K562 (cell line): Measurements from ENCODE around the gene ZNF335. TPM values are rescaled to one million over a fixed set of nuclear protein-coding genes. Genes with fewer than 3 reads are reported as not detected.

Experiments used
- ATAC-seq: fragments of 200-7000 bp; cut with Tn5 transposase; 3 replicates; pipeline ENCODE4 v1.9.1; 2020; ENCODE audit warnings: moderate library complexity
- BruUV-seq: library from RNA; stranded (reverse); fragments of 400-500 nt; replicated peaks from 2 replicates; lab custom pipeline; 2021; lab: Mats Ljungman, UMichigan
- CTCF ChIA-PET: fragments of 300-600 bp; formaldehyde crosslinking; extraction: SDS; loops from one replicate; lab custom pipeline; 2021; ENCODE audit warnings: low intra/inter-chr PET ratio; lab: Yijun Ruan, JAX
- POLR2A ChIA-PET: fragments of 300-600, 350-650 bp; sonication (Branson Sonifier 250); formaldehyde crosslinking; extraction: SDS; loops from one replicate; lab custom pipeline; 2021; ENCODE audit warnings: antibody characterized with exemption, inconsistent platforms; lab: Yijun Ruan, JAX
- DNase-seq, 4 experiments: peaks; one replicate each; pipeline versions ENCODE4 v3.0.0 to v3.0.0-alpha.2; 2011 to 2018; ENCODE audit warnings: low spot score in 3 of 4, mixed read lengths in 3 of 4; ENCODE audit errors: extremely low read depth in 1 of 4
- FAIRE-seq: peaks from 2 replicates; lab custom pipeline; 2011; peaks lifted over from hg19 to GRCh38; lab: Jason Lieb, UNC
- H2AFZ ChIP-seq: 2 replicates; pipeline ENCODE4 v1.6.0; 2011; ENCODE audit warnings: low read depth, low read length, control low read depth, inconsistent platforms
- H3K27ac ChIP-seq: fragments of 200-600 bp; 3 replicates; pipeline ENCODE4 v1.8.0; 2011; ENCODE audit warnings: low read depth, mild to moderate bottlenecking, control low read depth, inconsistent platforms, low read length, moderate library complexity, mixed read lengths; ENCODE audit errors: extremely low read depth
- H3K27me3 ChIP-seq, 2 experiments: fragments of 300-600 bp in 1 of 2; 2 replicates in 1 of 2; 3 replicates in 1 of 2; pipeline versions ENCODE4 v1.6.0 to v1.8.0; 2011; ENCODE audit warnings: inconsistent platforms in 2 of 2, low read length in 2 of 2, mild to moderate bottlenecking in 1 of 2, mixed read lengths in 1 of 2, moderate library complexity in 1 of 2; ENCODE audit not compliant: control insufficient read depth in 2 of 2, insufficient read depth in 2 of 2
- H3K36me3 ChIP-seq: fragments of 300-600 bp; 3 replicates; pipeline ENCODE4 v1.8.0; 2011; ENCODE audit warnings: mild to moderate bottlenecking, low read length, inconsistent platforms; ENCODE audit not compliant: control insufficient read depth, insufficient read depth
- H3K4me1 ChIP-seq, 2 experiments: fragments of 200-600 bp in 1 of 2; replicated peaks in 1 of 2; 2 replicates in 1 of 2; 3 replicates in 1 of 2; pipeline versions ENCODE4 v1.5.1 to v1.8.0; 2011; ENCODE audit warnings: inconsistent platforms in 2 of 2, low read length in 2 of 2, mild to moderate bottlenecking in 1 of 2, mixed read lengths in 1 of 2, moderate library complexity in 1 of 2; ENCODE audit not compliant: control insufficient read depth in 2 of 2, insufficient read depth in 2 of 2
- H3K4me2 ChIP-seq: 2 replicates; pipeline ENCODE4 v1.6.1; 2011; ENCODE audit warnings: low read length, control low read depth, inconsistent platforms, mixed read lengths; ENCODE audit not compliant: insufficient read depth
- H3K4me3 ChIP-seq: fragments of 200-600 bp; sonication (generic), shearing (Covaris generic); 2 replicates; pipeline ENCODE4 v1.5.1; 2016; ENCODE audit warnings: control low read depth, inconsistent platforms
- H3K79me2 ChIP-seq: fragments of 200-600 bp; 3 replicates; pipeline ENCODE4 v1.8.0; 2011; ENCODE audit warnings: low read length, inconsistent platforms; ENCODE audit not compliant: control insufficient read depth, insufficient read depth
- H3K9ac ChIP-seq, 2 experiments: 2 replicates each; pipeline versions ENCODE4 v1.6.0 to v1.6.1; 2011; ENCODE audit warnings: low read depth in 2 of 2, low read length in 2 of 2, control low read depth in 1 of 2, inconsistent platforms in 1 of 2, mild to moderate bottlenecking in 1 of 2, mixed read lengths in 1 of 2; ENCODE audit not compliant: insufficient read depth in 1 of 2
- H3K9me1 ChIP-seq: one replicate; pipeline ENCODE4 v1.6.0; 2011; ENCODE audit warnings: inconsistent platforms, mild to moderate bottlenecking, low read length, moderate library complexity; ENCODE audit not compliant: control insufficient read depth, insufficient read depth
- H3K9me3 ChIP-seq: replicated peaks from 2 replicates; pipeline ENCODE4 v1.5.1; 2011; ENCODE audit warnings: low read depth, low read length, inconsistent platforms; ENCODE audit not compliant: control insufficient read depth, insufficient read depth
- H4K20me1 ChIP-seq: replicated peaks from 2 replicates; pipeline ENCODE4 v1.6.1; 2011; ENCODE audit warnings: low read length, inconsistent platforms, mixed read lengths; ENCODE audit not compliant: control insufficient read depth, insufficient read depth
- CXXC5 ChIP-seq: fragments of 250-450 bp; sonication (Bioruptor Pico); IDR thresholded peaks from 2 replicates; pipeline ENCODE4 v1.8.0; 2022; ENCODE audit warnings: inconsistent platforms, mild to moderate bottlenecking, moderate library complexity
- ESRRA ChIP-seq: fragments of 450-650 bp; IDR thresholded peaks from 2 replicates; pipeline ENCODE4 v1.6.1; 2014; ENCODE audit warnings: low read depth, mild to moderate bottlenecking, moderate library complexity, borderline replicate concordance
- HDAC6 ChIP-seq: IDR thresholded peaks from 2 replicates; pipeline ENCODE4 v1.6.1; 2012; ENCODE audit warnings: low read depth, mild to moderate bottlenecking, control low read depth, inconsistent platforms, low read length, moderate library complexity
- HNRNPL ChIP-seq: fragments of 200-400 bp; formaldehyde crosslinking; IDR thresholded peaks from 2 replicates; pipeline ENCODE4 v1.6.1; 2017; ENCODE audit warnings: low read depth, mild to moderate bottlenecking, low read length
- NR4A1 ChIP-seq, 2 experiments: fragments of 250-450 bp in 1 of 2; fragments of 450-650 bp in 1 of 2; sonication (Bioruptor Pico) in 1 of 2; IDR thresholded peaks; 2 replicates each; pipeline versions ENCODE4 v1.4.0 to v1.6.1; 2016 to 2020; ENCODE audit warnings: mild to moderate bottlenecking in 2 of 2, missing compliant biosample characterization in 1 of 2, missing genetic modification characterization in 1 of 2, moderate library complexity in 1 of 2
- PPARD ChIP-seq: fragments of 250-450 bp; sonication (Bioruptor Pico); IDR thresholded peaks from 2 replicates; pipeline ENCODE4 v1.8.0; 2022; ENCODE audit warnings: inconsistent platforms, mild to moderate bottlenecking, moderate library complexity
- RAD21 ChIP-seq, 2 experiments: fragments of 250-450 bp in 1 of 2; fragments of 450-650 bp in 1 of 2; sonication (Bioruptor Pico) in 1 of 2; formaldehyde crosslinking in 1 of 2; IDR thresholded peaks in 1 of 2; conservative IDR thresholded peaks in 1 of 2; 2 replicates each; pipeline versions ENCODE4 v1.4.0 to v1.8.0; 2020 to 2022; ENCODE audit warnings: mild to moderate bottlenecking in 2 of 2, moderate library complexity in 1 of 2
- RBM25 ChIP-seq: fragments of 200-400 bp; formaldehyde crosslinking; IDR thresholded peaks from 2 replicates; pipeline ENCODE4 v1.6.1; 2018; ENCODE audit warnings: low read length, low read depth, moderate library complexity; ENCODE audit not compliant: severe bottlenecking
- RCOR1 ChIP-seq, 2 experiments: IDR thresholded peaks; 2 replicates each; pipeline ENCODE4 v1.6.1; 2012; ENCODE audit warnings: low read depth in 2 of 2, low read length in 2 of 2, borderline replicate concordance in 1 of 2, improper control_type of control experiment in 1 of 2
- RNF2 ChIP-seq: sonication (generic); IDR thresholded peaks from 2 replicates; pipeline ENCODE4 v1.6.1; 2016
- SMARCA5 ChIP-seq: fragments of 450-650 bp; IDR thresholded peaks from 2 replicates; pipeline ENCODE4 v1.6.1; 2016
- TAL1 ChIP-seq: fragments of 450-650 bp; IDR thresholded peaks from 2 replicates; pipeline ENCODE4 v1.6.1; 2016; ENCODE audit warnings: mild to moderate bottlenecking
- TFE3 ChIP-seq: fragments of 450-650 bp; formaldehyde crosslinking; IDR thresholded peaks from 2 replicates; pipeline ENCODE4 v1.4.0; 2020; ENCODE audit warnings: mild to moderate bottlenecking, mixed read lengths
- USF1 ChIP-seq: sonication (generic); formaldehyde crosslinking; IDR thresholded peaks from 2 replicates; pipeline ENCODE4 v1.9.0; 2022; ENCODE audit warnings: mild to moderate bottlenecking, missing genetic modification reagents
- XRCC3 ChIP-seq: fragments of 450-650 bp; IDR thresholded peaks from 2 replicates; pipeline ENCODE4 v1.6.1; 2017; ENCODE audit warnings: mild to moderate bottlenecking, moderate library complexity
- ZBED1 ChIP-seq: IDR thresholded peaks from 2 replicates; pipeline ENCODE4 v1.6.1; 2014
- ZNF134 ChIP-seq: fragments of 250-450 bp; sonication (Bioruptor Pico); conservative IDR thresholded peaks from 2 replicates; pipeline ENCODE4 v1.4.0; 2020
- ZNF316 ChIP-seq: fragments of 450-650 bp; IDR thresholded peaks from 2 replicates; pipeline ENCODE4 v1.6.1; 2016
- ZNF444 ChIP-seq: fragments of 250-450 bp; sonication (Bioruptor Pico); IDR thresholded peaks from 2 replicates; pipeline ENCODE4 v1.4.0; 2020; ENCODE audit warnings: mild to moderate bottlenecking, moderate library complexity
- WGBS: fragments of 100-300 bp; shearing (Covaris generic); methylation state at CpG from one replicate; pipeline ENCODE4 v1.1.6; 2016; ENCODE audit warnings: low coverage, mixed read lengths; ENCODE audit not compliant: insufficient coverage; ENCODE audit errors: missing lambda C conversion rate; 5-methylcytosine and 5-hydroxymethylcytosine counted together
- in situ Hi-C: fragments of 300-500 bp; cut with MboI; formaldehyde crosslinking; loops from 4 replicates; pipeline ENCODE4 v1.15.0; 2018; ENCODE audit warnings: inconsistent platforms, mixed read lengths
- intact Hi-C: fragments of 100-400 bp; cut with micrococcal nuclease; formaldehyde crosslinking; loops from 2 replicates; pipeline ENCODE4 v1.14.2; 2022
- polyA plus RNA-seq, 8 experiments: library from polyadenylated mRNA; depleted of rRNA in 4 of 8; stranded (reverse) in 5 of 8; unstranded in 3 of 8; fragments of >200 nt; fragmentation: Nextera tagmentation in 2 of 8; fragmentation: Illumina TruSeq in 1 of 8; extraction: Ambion mirVana in 2 of 8; extraction: Trizol in 1 of 8; gene quantifications; 2 replicates each; pipeline versions ENCODE4 v1.2.1 to v1.2.3, GENCODE V29; 2011 to 2014; ENCODE audit warnings: inconsistent platforms in 1 of 8, missing spikeins in 1 of 8
- total RNA-seq, 7 experiments: library from RNA; depleted of rRNA in 6 of 7; stranded (reverse); fragments of >200 nt in 6 of 7; fragmentation: Illumina TruSeq in 2 of 7; extraction: Trizol in 2 of 7; gene quantifications; 2 replicates each; pipeline versions ENCODE4 v1.2.1 to v1.2.3, GENCODE V29; 2011 to 2021; ENCODE audit warnings: low replicate concordance in 1 of 7

Gene ZNF335
- total and polyA plus RNA-seq, 9 of the 15 experiments (the other 6 are each of a cell fraction or from before 2014, with no cell fraction given), result 0.39 to 16.0 (median 7.6) TPM

GRCh38 chr20:45969712-45970634 is 2.0 kb downstream of the ZNF335 start:
- peak overlapping the region; percentile 100; the same call in 1 of the 2 replicates for H2AFZ ChIP-seq
- peaks cover 14% of the 10 kb centered on the region for H3K79me2 ChIP-seq
- ChIA-PET CTCF (interaction anchor here (0.7 to 1.2 kb wide), 4 partner anchors 12 to 379 kb away, joined by 3 to 4 read pairs (median 4); no protein-coding TSS in a partner anchor), POLR2A (interaction anchor here (0.7 to 5.6 kb wide), 20 partner anchors 8 to 235 kb away, joined by 3 to 32 read pairs (median 4); partner anchors contain the start of genes DNTTIP1, PCIF1, SNX21 and WFDC3)
- H3K9me3 ChIP-seq, result no peaks in the 10 kb centered on the region
- no peaks in the 10 kb centered on the region for H3K27me3 ChIP-seq
- H3K27ac ChIP-seq, result no peak overlapping the region; the same call in 2 of the 3 replicates
- DNase-seq (peak in 3 of 4 experiments; percentile 48 to 85 (median 59)), FAIRE-seq (peak; percentile 78), ATAC-seq (peak; percentile 34)
- intact Hi-C loops, result loop anchor here (5.0 to 10.0 kb wide), 2 partner anchors 117 to 605 kb away; partner anchors contain the start of genes NCOA5 and SYS1
- peak overlapping the region; percentile 98 to 100 for H3K9ac ChIP-seq
- H4K20me1 ChIP-seq, result no peaks in the 10 kb centered on the region
- 30% methylated on average over 6 of the region's 6 CpGs for whole genome bisulfite sequencing
- H3K36me3 ChIP-seq, result peaks cover 47% of the 10 kb centered on the region; the same call in 2 of the 3 replicates
- H3K4me1 ChIP-seq, result peaks cover 6 to 28% of the 10 kb centered on the region in 2 experiments; a peak in 4 of 5 replicates
- H3K9me1 ChIP-seq, result no peaks in the 10 kb centered on the region
- H3K4me2 ChIP-seq, result peak overlapping the region; percentile 96
- peak overlapping the region; percentile 82; the same call in 1 of the 2 replicates for H3K4me3 ChIP-seq
- in situ Hi-C loops, result no loop called here
- BruUV-seq, result TSS peak; percentile 50
- TF ChIP-seq XRCC3, result no peak
- TF ChIP-seq ZNF316, result 0 out of 2 replicates have a peak, but pooled peaks have one; percentile 15
- peak; percentile 12; the same call in 1 of the 2 replicates for TF ChIP-seq TFE3
- TF ChIP-seq TAL1, result no peak
- peak; percentile 23 to 71; a peak in 2 of 4 replicates for TF ChIP-seq RAD21 (CRISPR knock-in tag; conservative IDR thresholded peaks at IDR 0.05 in 1 of 2, IDR thresholded peaks at IDR 0.05 in 1 of 2)
- peak in 1 of 2 experiments; percentile 38; a peak in 1 of 4 replicates for TF ChIP-seq RCOR1 (IDR thresholded peaks at IDR 0.05; ENCODE audit: borderline replicate concordance in 1 of 2, low read depth in 2 of 2, low read length in 2 of 2)
- no peak for TF ChIP-seq SMARCA5
- TF ChIP-seq HDAC6, result no peak
- TF ChIP-seq ZNF134 (CRISPR knock-in tag), result no peak
- no peak for TF ChIP-seq ZNF444 (CRISPR knock-in tag)
- TF ChIP-seq USF1 (CRISPR knock-in tag), result peak; percentile 23; the same call in 1 of the 2 replicates
- TF ChIP-seq CXXC5 (CRISPR knock-in tag), result peak; percentile 22; the same call in 1 of the 2 replicates
- no peak for TF ChIP-seq RNF2
- TF ChIP-seq ESRRA, result 0 out of 2 replicates have a peak, but pooled peaks have one; percentile 20
- TF ChIP-seq HNRNPL, result no peak
- TF ChIP-seq RBM25, result no peak
- TF ChIP-seq PPARD (CRISPR knock-in tag), result no peak
- TF ChIP-seq ZBED1, result no peak
- TF ChIP-seq NR4A1 (CRISPR knock-in tag; IDR thresholded peaks at IDR 0.05), result no peak
- TF ChIP-seq NR4A1 (tag; IDR thresholded peaks at IDR 0.05), result 0 out of 2 replicates have a peak, but pooled peaks have one; percentile 40
